CD4-positive, alpha-beta T cell (primary cell): ENCODE measurements around the gene TBX15. TPM values are rescaled to one million over a fixed set of nuclear protein-coding genes. Genes with fewer than 3 reads are reported as not detected.

ENCODE experiments used
- ATAC-seq: fragments of 200-7000 bp; cut with Tn5 transposase; one replicate; pipeline ENCODE4 v1.10.0; 2022; ENCODE audit warnings: mild to moderate bottlenecking; ENCODE audit not compliant: poor library complexity
- CTCF ChIA-PET: fragments of 350-600 bp; sonication (Branson Sonifier 250); formaldehyde crosslinking; loops from one replicate; lab custom pipeline; 2021; ENCODE audit warnings: antibody characterized with exemption, inconsistent platforms; lab: Charles Lee
- POLR2A ChIA-PET: fragments of 350-600 bp; sonication (Branson Sonifier 250); formaldehyde crosslinking; loops from one replicate; lab custom pipeline; 2021; ENCODE audit warnings: antibody characterized with exemption, inconsistent platforms; lab: Charles Lee
- DNase-seq, 14 experiments: peaks; one replicate each; pipeline ENCODE4 v3.0.0-alpha.2; 2013 to 2020; ENCODE audit warnings: mixed read lengths in 2 of 14
- H3K27ac ChIP-seq, 2 donors: one replicate each; pipeline versions ENCODE4 v1.5.1 to v1.7.0; 2013; ENCODE audit warnings: low read length in 2 of 2, low read depth in 1 of 2, mild to moderate bottlenecking in 1 of 2
- H3K27me3 ChIP-seq, 2 experiments: 1 replicate in 1 of 2; 2 replicates in 1 of 2; pipeline versions ENCODE4 v1.6.1 to v1.7.0; 2013; ENCODE audit warnings: low read length in 2 of 2, control low read depth in 1 of 2, mild to moderate bottlenecking in 1 of 2, moderate library complexity in 1 of 2; ENCODE audit not compliant: insufficient read depth in 2 of 2, control insufficient read depth in 1 of 2
- H3K36me3 ChIP-seq: one replicate; pipeline ENCODE4 v1.6.1; 2013; ENCODE audit warnings: low read length, control low read depth; ENCODE audit not compliant: insufficient read depth
- H3K4me1 ChIP-seq: one replicate; pipeline ENCODE4 v1.6.1; 2013; ENCODE audit warnings: low read length, control low read depth; ENCODE audit not compliant: insufficient read depth
- H3K4me3 ChIP-seq: one replicate; pipeline ENCODE4 v1.5.1; 2013; ENCODE audit warnings: mild to moderate bottlenecking, low read length, moderate library complexity
- H3K9me3 ChIP-seq, 2 experiments: 1 replicate in 1 of 2; 2 replicates in 1 of 2; pipeline versions ENCODE4 v1.6.1 to v1.7.0; 2013; ENCODE audit warnings: low read length in 2 of 2, mild to moderate bottlenecking in 2 of 2, control low read depth in 1 of 2, moderate library complexity in 1 of 2; ENCODE audit not compliant: control insufficient read depth in 1 of 2, insufficient read depth in 1 of 2
- H3K27ac Mint-ChIP-seq: one replicate; pipeline ENCODE4 v1.8.0; 2020; ENCODE audit warnings: mixed read lengths
- H3K27me3 Mint-ChIP-seq: one replicate; pipeline ENCODE4 v1.8.0; 2021; ENCODE audit warnings: mixed read lengths
- H3K36me3 Mint-ChIP-seq: one replicate; pipeline ENCODE4 v1.8.0; 2021; ENCODE audit warnings: low read depth, mixed read lengths
- H3K4me1 Mint-ChIP-seq: one replicate; pipeline ENCODE4 v1.8.0; 2021; ENCODE audit warnings: low read depth, mixed read lengths
- H3K4me3 Mint-ChIP-seq: one replicate; pipeline ENCODE4 v1.8.0; 2020; ENCODE audit warnings: mild to moderate bottlenecking, mixed read lengths
- H3K9me3 Mint-ChIP-seq: one replicate; pipeline ENCODE4 v1.8.0; 2020; ENCODE audit warnings: mixed read lengths
- CTCF ChIP-seq: fragments of 200-600 bp; IDR thresholded peaks from one replicate; pipeline ENCODE4 v1.8.0; 2022; ENCODE audit warnings: antibody characterized with exemption, mild to moderate bottlenecking
- intact Hi-C, 2 experiments: fragments of 100-400 bp; cut with DNase I in 1 of 2; cut with micrococcal nuclease in 1 of 2; formaldehyde crosslinking; loops; one replicate each; pipeline versions ENCODE4 v1.15.1 to v1.9.0; 2023 to 2025; cut with DNase I, micrococcal nuclease
- total RNA-seq, 174 experiments: library from RNA in 2 of 174; stranded (reverse) in 2 of 174; gene quantifications; one replicate each; pipeline ENCODE4 v1.2.3 and lab custom pipeline; 2021 to 2026

TBX15 gene
- total RNA-seq, 2 experiments from 2014 or later: not detected

- H3K27me3 ChIP-seq: peaks cover 99% of the 10 kb centered on the region in 2 experiments
- Mint-ChIP-seq H3K4me1 (peaks cover 9% of the 10 kb centered on the region), H3K27ac (no peak overlapping the region), H3K4me3 (no peak overlapping the region), H3K36me3 (no peaks in the 10 kb centered on the region), H3K27me3 (peaks cover 89% of the 10 kb centered on the region), H3K9me3 (peaks cover 3% of the 10 kb centered on the region)
- H3K9me3 ChIP-seq: peaks cover 8 to 71% of the 10 kb centered on the region in 2 experiments
- no peak for TF ChIP-seq CTCF
- POLR2A ChIA-PET: no interaction called here
- no peak for DNase-seq
- no peaks in the 10 kb centered on the region for H3K36me3 ChIP-seq
- intact Hi-C loops: no loop called here
- CTCF ChIA-PET: no interaction called here
- no peak overlapping the region for H3K27ac ChIP-seq
- ATAC-seq: no peak
- no peak overlapping the region for H3K4me3 ChIP-seq
- peaks cover 5% of the 10 kb centered on the region for H3K4me1 ChIP-seq
These were observed 2.5 kb upstream of the TBX15 start for GRCh38 chr1:118990513-118991152.

GRCh38 chr1:118989878-118990378 is 1.8 kb upstream of the TBX15 start:
- Histone ChIP-seq H3K9me3 (peaks cover 8 to 77% of the 10 kb centered on the region in 2 experiments), H3K4me1 (peaks cover 9% of the 10 kb centered on the region), H3K36me3 (no peaks in the 10 kb centered on the region), H3K4me3 (no peak overlapping the region), H3K27me3 (peaks cover 99% of the 10 kb centered on the region in 2 experiments), H3K27ac (no peak overlapping the region)
- Mint-ChIP-seq H3K4me3 (no peak overlapping the region), H3K27me3 (peaks cover 89% of the 10 kb centered on the region), H3K9me3 (peaks cover 3% of the 10 kb centered on the region), H3K4me1 (peaks cover 16% of the 10 kb centered on the region), H3K27ac (no peak overlapping the region), H3K36me3 (no peaks in the 10 kb centered on the region)
- intact Hi-C loops: no loop called here
- POLR2A ChIA-PET: no interaction called here
- CTCF ChIA-PET: no interaction called here
- DNase-seq (no peak), ATAC-seq (no peak)
- TF ChIP-seq CTCF: no peak

- intact Hi-C loops: no loop called here
- Histone ChIP-seq H3K4me1 (peaks cover 14% of the 10 kb centered on the region), H3K9me3 (peaks cover 8 to 78% of the 10 kb centered on the region in 2 experiments), H3K27ac (no peak overlapping the region), H3K4me3 (no peak overlapping the region), H3K27me3 (peaks cover 98 to 100% of the 10 kb centered on the region in 2 experiments), H3K36me3 (no peaks in the 10 kb centered on the region)
- H3K36me3 Mint-ChIP-seq: no peaks in the 10 kb centered on the region
- ChIA-PET POLR2A (no interaction called here), CTCF (no interaction called here)
- H3K27ac Mint-ChIP-seq: no peak overlapping the region
- no peak for TF ChIP-seq CTCF
- DNase-seq (no peak), ATAC-seq (no peak)
- H3K27me3 Mint-ChIP-seq: peaks cover 88% of the 10 kb centered on the region
- peaks cover 21% of the 10 kb centered on the region for H3K4me1 Mint-ChIP-seq
- peaks cover 3% of the 10 kb centered on the region for H3K9me3 Mint-ChIP-seq
- H3K4me3 Mint-ChIP-seq: no peak overlapping the region
These were observed 1.1 kb upstream of the TBX15 start for GRCh38 chr1:118989006-118989815.
